ENCODE results near the gene STX18.

- TF ChIP-seq CTCF (IDR thresholded peaks at IDR 0.05), result no peak
- no peak for TF ChIP-seq POLR2A (IDR thresholded peaks at IDR 0.05)
These were observed 149.2 kb downstream of the STX18 start for GRCh38 chr4:4392501-4393183.

Data from right lobe of liver (tissue), 4 donors.